Muscle of back (tissue), 11 donors: ENCODE results near the gene USP4. TPM values are rescaled to one million over a fixed set of nuclear protein-coding genes. Genes with fewer than 3 reads are reported as not detected.
"Not testable (repeated sequence)": the region's sequence is repeated elsewhere in the genome, so short reads cannot be mapped to it uniquely, and the experiment has no call there.

Experiments used
- DNase-seq, 3 donors: peaks; one replicate each; pipeline versions ENCODE4 v3.0.0 to v3.0.0-alpha.2; 2013
- polyA plus RNA-seq, 10 donors: library from polyadenylated mRNA; unstranded; fragments of 120-200 nt; gene quantifications; one replicate each; pipeline ENCODE4 v1.2.1, GENCODE V29; 2013; ENCODE audit not compliant: insufficient read length in 10 of 10

The USP4 gene
- polyA plus RNA-seq, 10 donors = 30.0 to 66.4 (median 46.6) TPM

- no peak for DNase-seq
Observed at GRCh38 chr3:49352890-49353421, 13.1 kb upstream of the USP4 start.

GRCh38 chr3:49352281-49352680, 12.4 kb upstream of the USP4 start:
- DNase-seq = no peak

GRCh38 chr3:49351521-49352011, 11.7 kb upstream of the USP4 start:
- peak in 1 of 3 donors; percentile 52 for DNase-seq

- no peak for DNase-seq
Observed at GRCh38 chr3:49349348-49350114, 9.7 kb upstream of the USP4 start.

- not testable (repeated sequence) for DNase-seq
Observed at GRCh38 chr3:49348361-49348760, 8.5 kb upstream of the USP4 start.

GRCh38 chr3:49346797-49347251, 7.0 kb upstream of the USP4 start:
- DNase-seq = no peak

- no peak for DNase-seq
Observed at GRCh38 chr3:49343163-49343562, 3.3 kb upstream of the USP4 start.

- no peak for DNase-seq
Observed at GRCh38 chr3:49341996-49342395, 2.1 kb upstream of the USP4 start.

- DNase-seq = no peak
Observed at GRCh38 chr3:49339581-49339940, 292 bp downstream of the USP4 start.

GRCh38 chr3:49333916-49334633, 5.8 kb downstream of the USP4 start:
- DNase-seq = no peak

- no peak for DNase-seq
Observed at GRCh38 chr3:49333091-49333490, 6.8 kb downstream of the USP4 start.

GRCh38 chr3:49329186-49329585, 10.7 kb downstream of the USP4 start:
- no peak for DNase-seq

- DNase-seq = not testable (repeated sequence)
Observed at GRCh38 chr3:49328350-49328749, 11.5 kb downstream of the USP4 start.

- no peak for DNase-seq
Observed at GRCh38 chr3:49327485-49327884, 12.4 kb downstream of the USP4 start.

GRCh38 chr3:49324768-49325167, 15.1 kb downstream of the USP4 start:
- DNase-seq = no peak

- DNase-seq = no peak
Observed at GRCh38 chr3:49316696-49317457, 23.0 kb downstream of the USP4 start.

- no peak for DNase-seq
Observed at GRCh38 chr3:49313896-49314688, 25.8 kb downstream of the USP4 start.

GRCh38 chr3:49311283-49311682, 28.6 kb downstream of the USP4 start:
- DNase-seq = no peak

- DNase-seq = no peak
Observed at GRCh38 chr3:49310677-49311076, 29.2 kb downstream of the USP4 start.

- DNase-seq = no peak
Observed at GRCh38 chr3:49305608-49306007, 34.2 kb downstream of the USP4 start.

GRCh38 chr3:49302613-49303012, 37.2 kb downstream of the USP4 start:
- DNase-seq = no peak
